ENCODE data around the gene MRPL27. TPM values are rescaled to one million over a fixed set of nuclear protein-coding genes. Genes with fewer than 3 reads are reported as not detected.
"Not testable (repeated sequence)": the region's sequence is repeated elsewhere in the genome, so short reads cannot be mapped to it uniquely, and the experiment has no call there.

Gene MRPL27
- total RNA-seq, 1 donor from 2014 or later = 92.5 TPM

DNA sequence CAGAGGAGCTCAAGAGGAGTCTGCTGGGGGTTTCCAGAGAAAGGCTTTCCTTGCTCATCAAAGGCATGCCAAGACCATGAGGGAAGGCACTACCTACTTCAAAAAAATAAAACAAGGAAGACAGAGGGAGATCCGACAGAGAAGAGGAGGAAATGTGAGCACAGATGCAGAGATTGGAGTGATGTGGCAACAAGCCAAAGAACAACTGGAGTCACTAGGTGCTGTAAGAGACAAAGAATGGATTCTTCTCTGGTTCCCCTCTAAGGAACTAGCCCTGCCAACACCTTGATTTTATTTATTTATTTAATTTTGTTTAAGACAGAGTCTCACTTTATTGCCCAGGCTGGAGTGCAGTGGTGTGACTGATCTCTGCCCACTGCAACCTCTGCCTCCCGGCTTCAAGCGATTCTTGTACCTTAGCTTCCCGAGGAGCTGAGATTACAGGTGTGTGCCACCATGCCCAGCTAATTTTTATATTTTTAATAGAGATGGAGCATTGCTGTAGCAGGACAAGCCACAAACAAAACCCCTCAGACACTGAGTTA is 39.3 kb upstream of the MRPL27 start:
- DNase-seq (ENCODE audit: low read depth) = no peak
- no peaks in the 10 kb centered on the region for H3K27me3 ChIP-seq (ENCODE audit: control insufficient read depth, insufficient read depth, low read length)
- H3K36me3 ChIP-seq (ENCODE audit: control insufficient read depth, insufficient read depth, low read length) = no peaks in the 10 kb centered on the region
- TF ChIP-seq, protein P1, sequence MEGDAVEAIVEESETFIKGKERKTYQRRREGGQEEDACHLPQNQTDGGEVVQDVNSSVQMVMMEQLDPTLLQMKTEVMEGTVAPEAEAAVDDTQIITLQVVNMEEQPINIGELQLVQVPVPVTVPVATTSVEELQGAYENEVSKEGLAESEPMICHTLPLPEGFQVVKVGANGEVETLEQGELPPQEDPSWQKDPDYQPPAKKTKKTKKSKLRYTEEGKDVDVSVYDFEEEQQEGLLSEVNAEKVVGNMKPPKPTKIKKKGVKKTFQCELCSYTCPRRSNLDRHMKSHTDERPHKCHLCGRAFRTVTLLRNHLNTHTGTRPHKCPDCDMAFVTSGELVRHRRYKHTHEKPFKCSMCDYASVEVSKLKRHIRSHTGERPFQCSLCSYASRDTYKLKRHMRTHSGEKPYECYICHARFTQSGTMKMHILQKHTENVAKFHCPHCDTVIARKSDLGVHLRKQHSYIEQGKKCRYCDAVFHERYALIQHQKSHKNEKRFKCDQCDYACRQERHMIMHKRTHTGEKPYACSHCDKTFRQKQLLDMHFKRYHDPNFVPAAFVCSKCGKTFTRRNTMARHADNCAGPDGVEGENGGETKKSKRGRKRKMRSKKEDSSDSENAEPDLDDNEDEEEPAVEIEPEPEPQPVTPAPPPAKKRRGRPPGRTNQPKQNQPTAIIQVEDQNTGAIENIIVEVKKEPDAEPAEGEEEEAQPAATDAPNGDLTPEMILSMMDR (IDR thresholded peaks at IDR 0.05; ENCODE audit: insufficient read depth, low read length, poor library complexity, severe bottlenecking) = no peak
- H3K4me3 ChIP-seq (ENCODE audit: low read depth, low read length) = no peak overlapping the region

DNA sequence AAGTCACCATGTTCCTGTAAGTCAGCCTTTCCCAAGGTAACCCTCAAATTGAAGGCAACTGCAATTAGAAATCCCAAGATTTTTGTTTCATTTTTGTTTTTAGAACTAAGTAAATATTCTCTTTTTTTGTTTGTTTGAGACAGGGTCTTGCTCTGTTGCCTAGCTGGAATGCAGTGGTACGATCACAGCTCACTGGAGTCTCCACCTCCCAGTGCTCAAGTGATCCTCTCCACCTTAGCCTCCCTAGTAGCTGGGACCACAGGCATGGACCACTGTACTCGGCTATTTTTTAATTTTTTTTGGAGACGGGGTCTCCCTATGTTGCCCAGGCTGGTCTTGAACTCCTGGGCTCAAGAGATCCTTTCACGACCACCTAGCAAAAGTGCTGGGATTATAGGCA is 34.9 kb upstream of the MRPL27 start:
- no peak overlapping the region for H3K4me3 ChIP-seq (ENCODE audit: low read depth, low read length)
- H3K36me3 ChIP-seq (ENCODE audit: control insufficient read depth, insufficient read depth, low read length) = no peaks in the 10 kb centered on the region
- TF ChIP-seq, protein P1 (IDR thresholded peaks at IDR 0.05; ENCODE audit: insufficient read depth, low read length, poor library complexity, severe bottlenecking) = no peak
- DNase-seq (ENCODE audit: low read depth) = no peak
- no peaks in the 10 kb centered on the region for H3K27me3 ChIP-seq (ENCODE audit: control insufficient read depth, insufficient read depth, low read length)

DNA sequence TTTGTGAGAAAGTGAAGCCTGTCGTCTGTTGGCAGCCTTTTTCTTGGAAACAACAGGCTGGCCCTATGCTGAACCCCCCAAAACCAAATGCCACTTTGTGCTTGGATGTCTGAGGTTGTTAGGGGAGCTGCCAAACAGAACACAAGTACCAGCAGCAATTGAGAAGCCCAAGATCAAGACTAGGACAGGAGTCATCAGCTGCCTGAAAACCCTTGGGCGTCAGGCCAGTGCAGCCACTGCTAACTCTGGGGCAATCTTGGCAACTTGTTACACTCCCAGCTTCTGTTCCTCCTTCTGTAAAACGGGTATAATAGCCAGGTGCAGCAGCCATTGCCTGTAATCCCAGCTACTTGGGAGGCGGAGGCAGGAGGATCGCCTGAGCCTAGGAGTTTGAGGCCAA is 33.6 kb upstream of the MRPL27 start:
- TF ChIP-seq, protein P1 (IDR thresholded peaks at IDR 0.05; ENCODE audit: insufficient read depth, low read length, poor library complexity, severe bottlenecking) = no peak
- no peak for DNase-seq (ENCODE audit: low read depth)
- Histone ChIP-seq H3K4me3 (ENCODE audit: low read depth, low read length) (no peak overlapping the region), H3K36me3 (ENCODE audit: control insufficient read depth, insufficient read depth, low read length) (no peaks in the 10 kb centered on the region), H3K27me3 (ENCODE audit: control insufficient read depth, insufficient read depth, low read length) (no peaks in the 10 kb centered on the region)

DNA sequence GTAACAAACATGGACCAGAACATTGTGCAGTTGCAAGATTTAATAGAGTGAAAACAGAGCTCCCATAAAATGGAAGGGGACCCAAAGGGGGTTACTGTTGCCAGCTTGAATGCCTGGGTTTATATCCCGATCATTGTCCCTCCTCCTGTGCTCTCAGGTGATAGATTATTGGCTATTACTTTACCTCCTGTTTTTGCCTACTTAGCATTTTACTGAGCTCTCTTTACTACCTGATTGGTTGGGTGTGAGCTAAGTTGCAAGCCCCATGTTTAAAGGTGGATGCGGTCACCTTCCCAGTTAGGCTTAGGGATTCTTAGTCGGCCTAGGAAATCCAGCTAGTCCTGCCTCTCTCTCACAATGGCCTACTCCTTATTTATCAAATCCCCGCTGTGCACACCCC is 32.4 kb upstream of the MRPL27 start:
- H3K4me3 ChIP-seq (ENCODE audit: low read depth, low read length); DNase-seq (ENCODE audit: low read depth); H3K36me3 ChIP-seq (ENCODE audit: control insufficient read depth, insufficient read depth, low read length); H3K27me3 ChIP-seq (ENCODE audit: control insufficient read depth, insufficient read depth, low read length): not testable (repeated sequence)

DNA sequence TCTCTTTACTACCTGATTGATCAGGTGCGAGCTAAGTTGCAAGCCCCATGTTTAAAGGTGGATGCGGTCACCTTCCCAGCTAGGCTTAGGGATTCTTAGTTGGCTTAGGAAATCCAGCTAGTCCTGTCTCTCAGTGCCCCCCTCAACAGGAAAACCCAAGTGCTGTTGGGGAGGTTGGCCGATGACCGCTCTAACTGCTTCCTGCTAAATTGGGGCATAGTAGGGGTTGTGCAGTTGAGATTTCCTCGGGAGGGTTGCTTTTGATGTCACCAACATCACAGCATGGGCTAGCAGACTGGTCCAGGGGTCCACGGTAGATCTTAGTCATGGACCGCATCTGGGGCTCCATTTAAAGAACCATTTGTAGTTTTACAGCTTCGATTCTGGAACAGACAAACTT is 26.6 kb upstream of the MRPL27 start:
- not testable (repeated sequence) for DNase-seq (ENCODE audit: low read depth); H3K36me3 ChIP-seq (ENCODE audit: control insufficient read depth, insufficient read depth, low read length); H3K27me3 ChIP-seq (ENCODE audit: control insufficient read depth, insufficient read depth, low read length); H3K4me3 ChIP-seq (ENCODE audit: low read depth, low read length)

DNA sequence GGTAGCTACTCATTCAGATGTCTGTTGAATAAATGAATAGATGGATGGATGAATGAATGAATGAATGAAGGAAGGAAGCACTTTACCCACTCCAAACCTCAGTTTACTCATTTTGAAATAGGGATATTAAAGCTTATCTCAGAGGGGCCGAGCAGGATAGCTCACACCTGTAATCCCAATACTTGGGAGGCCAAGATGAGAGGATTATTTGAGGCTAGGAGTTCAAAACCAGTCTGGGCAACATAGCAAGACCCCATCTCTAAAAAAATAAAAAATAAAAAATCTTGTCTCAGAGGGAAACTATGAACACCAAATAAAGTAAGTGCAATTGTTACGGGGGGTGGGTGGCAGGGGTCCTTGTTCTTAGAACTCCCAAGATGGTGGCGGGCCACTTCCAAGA is 25.7 kb upstream of the MRPL27 start:
- H3K4me3 ChIP-seq (ENCODE audit: low read depth, low read length); DNase-seq (ENCODE audit: low read depth); H3K27me3 ChIP-seq (ENCODE audit: control insufficient read depth, insufficient read depth, low read length); H3K36me3 ChIP-seq (ENCODE audit: control insufficient read depth, insufficient read depth, low read length): not testable (repeated sequence)

DNA sequence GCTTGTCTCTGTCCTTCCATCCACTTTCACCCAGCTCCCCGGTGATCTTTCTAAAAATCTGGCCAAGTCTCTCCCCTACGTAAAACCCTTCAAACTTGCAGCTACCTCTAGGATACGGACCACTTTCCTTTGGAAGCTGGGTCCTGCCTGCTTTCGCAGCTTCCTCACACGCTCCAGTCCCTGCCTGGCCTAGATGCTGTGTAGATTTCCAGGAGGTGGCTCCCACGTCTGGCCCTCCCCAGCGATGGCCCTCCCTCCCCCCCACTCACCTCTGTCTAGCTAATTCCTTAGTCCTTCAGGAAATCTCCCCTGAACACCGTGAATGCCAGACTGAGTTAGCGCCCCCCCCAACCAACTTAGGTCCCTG is 24.9 kb upstream of the MRPL27 start:
- Histone ChIP-seq H3K36me3 (ENCODE audit: control insufficient read depth, insufficient read depth, low read length) (peaks cover 1% of the 10 kb centered on the region), H3K4me3 (ENCODE audit: low read depth, low read length) (no peak overlapping the region), H3K27me3 (ENCODE audit: control insufficient read depth, insufficient read depth, low read length) (no peaks in the 10 kb centered on the region)
- no peak for DNase-seq (ENCODE audit: low read depth)
- TF ChIP-seq, protein P1 (IDR thresholded peaks at IDR 0.05; ENCODE audit: insufficient read depth, low read length, poor library complexity, severe bottlenecking) = no peak
